GM12875 (cell line): Measurements from ENCODE around the gene CNOT6.

Experiments used
- H3K4me3 ChIP-seq: one replicate; pipeline ENCODE4 v1.5.1; 2011; ENCODE audit warnings: low read depth, low read length, control low read depth
- TF ChIP-seq, protein P1 (sequence below): IDR thresholded peaks from 2 replicates; pipeline ENCODE4 v1.5.1; 2011; ENCODE audit warnings: low read depth, mild to moderate bottlenecking, control low read depth, inconsistent platforms, low read length, moderate library complexity, borderline replicate concordance; ENCODE audit not compliant: insufficient read depth

The CNOT6 gene

DNA sequence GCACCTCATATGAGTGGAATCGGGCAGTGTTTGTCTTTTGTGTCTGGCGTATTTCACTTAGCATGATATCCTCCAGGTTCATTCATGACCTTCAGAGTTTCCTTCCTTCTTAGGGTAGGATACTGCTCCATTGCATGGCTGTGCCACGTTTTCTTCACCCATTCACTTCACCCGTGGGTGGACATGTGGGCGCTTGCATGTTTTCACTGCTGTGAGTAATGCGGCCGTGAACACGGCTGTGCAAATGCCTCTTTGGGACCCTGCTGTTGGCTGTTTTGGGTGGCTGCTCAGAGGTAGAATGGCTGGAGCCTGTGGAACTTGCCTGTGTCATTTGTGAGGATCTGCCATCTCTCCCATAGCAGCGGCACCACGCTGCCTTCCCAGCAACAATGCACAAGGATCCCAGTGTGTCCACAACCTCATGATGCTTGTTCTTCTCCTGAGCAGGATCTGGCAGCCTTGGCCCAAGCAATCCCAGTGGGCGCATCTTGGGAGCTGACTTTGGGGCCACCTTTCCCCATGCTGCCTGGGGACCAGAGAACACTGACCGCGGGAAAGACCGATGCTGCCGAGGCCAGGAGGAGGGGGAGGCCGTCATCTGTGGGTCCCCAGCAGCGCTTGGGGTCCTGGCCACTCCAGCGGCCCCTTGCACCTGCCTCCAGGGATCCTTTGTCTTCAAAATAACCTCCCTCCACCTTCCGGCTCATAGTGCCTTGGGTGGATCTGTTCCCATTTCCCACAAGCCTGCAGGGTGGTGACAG, 99.4 kb downstream of the CNOT6 start:
- H3K4me3 ChIP-seq = no peak overlapping the region
- TF ChIP-seq, protein P1, sequence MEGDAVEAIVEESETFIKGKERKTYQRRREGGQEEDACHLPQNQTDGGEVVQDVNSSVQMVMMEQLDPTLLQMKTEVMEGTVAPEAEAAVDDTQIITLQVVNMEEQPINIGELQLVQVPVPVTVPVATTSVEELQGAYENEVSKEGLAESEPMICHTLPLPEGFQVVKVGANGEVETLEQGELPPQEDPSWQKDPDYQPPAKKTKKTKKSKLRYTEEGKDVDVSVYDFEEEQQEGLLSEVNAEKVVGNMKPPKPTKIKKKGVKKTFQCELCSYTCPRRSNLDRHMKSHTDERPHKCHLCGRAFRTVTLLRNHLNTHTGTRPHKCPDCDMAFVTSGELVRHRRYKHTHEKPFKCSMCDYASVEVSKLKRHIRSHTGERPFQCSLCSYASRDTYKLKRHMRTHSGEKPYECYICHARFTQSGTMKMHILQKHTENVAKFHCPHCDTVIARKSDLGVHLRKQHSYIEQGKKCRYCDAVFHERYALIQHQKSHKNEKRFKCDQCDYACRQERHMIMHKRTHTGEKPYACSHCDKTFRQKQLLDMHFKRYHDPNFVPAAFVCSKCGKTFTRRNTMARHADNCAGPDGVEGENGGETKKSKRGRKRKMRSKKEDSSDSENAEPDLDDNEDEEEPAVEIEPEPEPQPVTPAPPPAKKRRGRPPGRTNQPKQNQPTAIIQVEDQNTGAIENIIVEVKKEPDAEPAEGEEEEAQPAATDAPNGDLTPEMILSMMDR = no peak

DNA sequence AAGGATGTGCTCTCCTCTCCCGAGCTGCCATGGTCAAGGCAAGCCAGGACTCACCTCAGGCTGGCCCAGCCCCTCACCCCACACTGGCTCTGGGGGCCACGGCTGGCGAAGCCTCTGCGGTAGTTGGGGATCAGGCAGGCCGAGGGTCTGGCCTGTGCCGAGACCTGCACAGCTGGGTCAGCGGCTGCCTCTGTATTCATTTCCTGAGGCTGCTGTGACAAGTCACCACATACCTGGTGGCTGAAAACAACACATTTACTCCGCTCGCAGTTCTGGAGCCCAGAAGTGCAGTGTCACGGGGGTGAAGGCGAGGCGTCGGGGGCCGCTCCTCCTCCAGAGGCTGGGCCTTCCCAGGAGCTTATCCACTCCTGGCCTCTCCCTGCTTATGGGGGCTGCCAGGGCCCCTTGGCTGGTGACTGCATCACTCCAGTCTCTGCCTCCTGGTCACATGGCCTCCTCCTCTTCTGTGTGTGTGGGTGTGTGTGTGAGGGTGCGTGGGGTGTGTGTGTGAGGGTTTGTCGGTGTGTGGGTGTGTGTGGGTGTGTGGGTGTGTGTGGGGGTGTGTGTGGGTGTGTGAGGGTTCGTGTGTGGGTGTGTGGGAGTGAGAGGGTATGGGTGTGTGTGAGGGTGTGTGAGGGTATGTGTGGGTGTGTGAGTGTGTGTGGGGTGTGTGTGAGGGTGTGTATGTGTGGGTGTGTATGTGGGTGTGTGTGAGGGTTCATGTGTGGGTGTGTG, 100.3 kb downstream of the CNOT6 start:
- TF ChIP-seq, protein P1 = no peak
- no peak overlapping the region for H3K4me3 ChIP-seq

DNA sequence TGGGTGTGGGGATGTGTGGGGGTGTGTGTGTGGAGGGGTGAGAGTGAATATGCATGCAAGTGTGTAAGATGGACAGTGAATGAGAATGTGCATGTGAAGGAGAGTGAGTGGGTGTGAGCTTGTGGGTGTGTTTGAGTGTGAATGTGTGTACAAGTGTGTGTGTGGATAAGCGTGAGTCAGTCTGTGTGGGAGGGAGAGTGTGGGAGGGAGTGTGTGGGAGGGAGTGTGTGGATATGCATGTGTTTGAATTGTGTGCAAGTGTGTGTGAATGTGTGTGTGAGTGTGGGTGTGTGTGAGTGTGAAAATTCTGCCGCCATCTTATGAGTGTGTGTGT, 100.8 kb downstream of the CNOT6 start:
- TF ChIP-seq, protein P1 = no peak
- no peak overlapping the region for H3K4me3 ChIP-seq

DNA sequence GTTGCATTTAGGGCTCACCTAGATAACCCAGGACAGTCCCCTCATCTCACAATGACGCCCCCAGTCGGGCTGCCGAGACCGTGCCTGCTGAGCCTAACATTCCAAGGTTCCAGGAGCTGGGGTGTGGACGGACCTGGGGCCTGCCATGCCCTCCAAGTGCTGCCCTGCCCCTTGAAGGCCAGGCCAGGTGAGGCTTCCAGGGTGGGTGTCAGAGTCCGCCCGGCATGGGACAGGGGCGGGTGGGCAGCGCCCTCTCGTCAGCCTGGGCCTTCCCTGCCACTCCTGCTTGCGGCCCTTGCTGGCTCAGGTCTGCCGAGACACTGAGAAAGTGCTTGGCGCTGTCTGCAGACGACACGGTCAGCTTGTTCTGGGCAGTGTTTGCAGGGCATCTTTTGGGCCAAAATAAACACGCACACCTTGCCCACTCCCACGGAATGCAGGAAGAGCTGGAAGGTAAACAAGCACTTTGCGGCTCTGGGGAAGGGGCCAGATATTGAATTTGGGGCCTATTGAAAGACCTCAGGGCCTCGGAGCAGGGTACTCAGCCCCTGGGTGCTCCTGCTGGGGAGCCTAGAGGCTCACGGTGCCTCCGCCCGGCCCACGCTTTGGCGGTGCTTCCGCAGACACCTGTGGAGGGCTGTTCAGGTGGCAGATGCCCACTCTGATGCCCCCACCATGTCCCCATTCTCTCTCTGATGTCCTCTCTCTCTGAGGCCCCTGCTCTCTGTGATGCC, 101.4 kb downstream of the CNOT6 start:
- TF ChIP-seq, protein P1 = no peak
- H3K4me3 ChIP-seq = no peak overlapping the region

DNA sequence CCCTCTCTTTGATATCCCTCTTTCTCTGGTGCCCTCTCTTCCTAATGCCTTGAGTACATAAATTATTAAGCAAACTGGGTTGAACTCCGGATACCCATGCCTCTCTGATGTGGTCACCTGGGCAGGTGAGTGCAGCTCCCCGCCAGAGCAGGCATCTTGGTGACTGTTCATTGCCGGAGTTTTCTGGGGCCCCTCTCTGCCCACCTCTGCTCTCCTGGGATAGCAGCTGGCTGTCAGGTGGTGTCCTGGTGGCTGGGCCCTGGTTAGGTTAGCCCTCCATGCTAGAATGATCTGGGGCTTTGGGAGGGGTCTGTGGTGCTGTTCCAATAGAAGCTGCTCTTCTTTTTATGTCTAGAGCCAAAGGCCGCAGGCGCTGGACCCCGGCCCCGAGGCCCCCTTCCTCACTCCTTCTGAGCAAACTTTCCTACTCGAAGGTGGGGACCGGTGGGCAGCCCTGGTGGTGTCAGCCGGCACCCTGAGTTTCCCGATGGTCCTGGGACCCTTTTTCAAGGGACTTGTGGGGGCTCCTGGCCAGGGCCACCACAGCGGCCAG, 102.0 kb downstream of the CNOT6 start:
- TF ChIP-seq, protein P1 = no peak
- H3K4me3 ChIP-seq = no peak overlapping the region

DNA sequence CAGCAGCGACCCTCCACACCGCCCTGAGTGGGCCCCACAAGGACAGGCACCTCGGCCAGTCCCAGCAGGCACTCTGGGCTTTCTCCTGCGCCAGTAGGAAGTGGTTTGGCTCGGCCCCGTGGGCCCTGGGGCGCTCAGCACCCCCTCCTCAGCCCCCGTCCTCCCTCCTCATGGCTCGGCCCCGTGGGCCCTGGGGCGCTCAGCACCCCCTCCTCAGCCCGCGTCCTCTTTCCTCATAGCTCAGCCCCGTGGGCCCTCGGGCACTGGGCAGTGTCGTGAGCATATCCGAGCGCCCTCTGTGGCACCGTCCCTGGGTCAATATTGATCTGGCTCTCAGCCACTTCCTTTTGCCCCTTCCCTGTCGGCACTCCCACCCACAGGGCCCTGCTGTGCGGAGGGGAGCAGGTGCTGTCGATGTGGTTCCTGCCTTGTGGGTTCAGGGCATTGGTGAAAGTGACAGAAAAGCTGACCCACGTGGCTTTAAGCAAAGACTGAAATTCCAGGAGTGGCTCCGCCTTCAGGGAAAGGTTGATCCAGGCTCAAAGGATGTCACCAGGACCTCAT, 102.6 kb downstream of the CNOT6 start:
- no peak overlapping the region for H3K4me3 ChIP-seq
- TF ChIP-seq, protein P1 = no peak
